ENCODE results near the gene SSUH2.
A peak's percentile ranks its signal among the peaks of the same experiment; 100 is the strongest.

Gene SSUH2

DNA sequence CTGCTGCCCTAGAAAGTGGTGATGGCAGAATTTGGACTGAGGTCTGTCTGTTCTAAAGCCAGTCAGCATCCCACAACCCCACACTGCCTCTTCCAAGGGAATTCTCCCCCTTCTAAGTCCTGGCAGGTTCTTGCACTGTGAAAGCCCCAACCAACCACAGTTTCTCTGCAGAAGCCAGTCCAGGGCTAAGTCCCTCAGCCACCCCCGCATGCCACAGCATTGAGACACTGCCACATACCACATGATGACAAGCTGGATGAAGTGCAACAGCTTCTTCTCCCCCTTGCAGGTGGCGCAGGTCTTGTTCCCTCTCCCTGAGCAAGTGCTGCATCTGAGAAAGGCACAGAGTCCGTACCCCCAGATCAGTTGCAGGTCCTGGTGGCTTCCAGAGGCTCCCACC lies 18.6 kb downstream of the SSUH2 start:
- peaks cover 17% of the 10 kb centered on the region for H3K4me1 ChIP-seq (ENCODE audit: insufficient read depth, low read length)
- no peaks in the 10 kb centered on the region for H3K9me3 ChIP-seq (ENCODE audit: low read length)
- no peak overlapping the region for H2AFZ ChIP-seq (ENCODE audit: low read depth, low read length)
- no peaks in the 10 kb centered on the region for H3K27me3 ChIP-seq (ENCODE audit: insufficient read depth, low read length)
- no peak overlapping the region for H3K4me3 ChIP-seq (ENCODE audit: low read length)
- H3K36me3 ChIP-seq (ENCODE audit: insufficient read depth, low read length) = no peaks in the 10 kb centered on the region

DNA sequence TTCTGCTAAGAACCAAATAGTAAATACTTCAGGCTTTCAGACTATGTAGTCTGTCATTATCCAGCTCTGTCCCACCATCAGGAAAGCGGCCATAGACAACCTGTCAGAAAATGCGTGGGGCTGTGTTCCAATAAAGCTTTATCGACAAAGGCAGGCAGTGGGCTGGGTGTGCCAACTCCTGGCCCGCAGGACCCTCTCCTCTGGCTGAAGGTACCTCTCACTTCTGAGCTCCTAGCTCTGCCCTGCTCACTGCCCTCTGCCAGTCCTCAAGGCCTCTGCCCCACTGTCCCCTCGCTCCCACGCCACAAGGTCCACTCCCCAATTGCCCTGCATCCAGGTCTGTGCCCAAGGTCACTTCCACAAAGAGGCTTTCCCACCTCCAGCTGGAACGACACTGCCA lies 20.0 kb downstream of the SSUH2 start:
- Histone ChIP-seq H3K4me3 (ENCODE audit: low read length) (no peak overlapping the region), H3K4me1 (ENCODE audit: insufficient read depth, low read length) (peaks cover 17% of the 10 kb centered on the region), H2AFZ (ENCODE audit: low read depth, low read length) (no peak overlapping the region), H3K36me3 (ENCODE audit: insufficient read depth, low read length) (no peaks in the 10 kb centered on the region), H3K9me3 (ENCODE audit: low read length) (peaks cover 5% of the 10 kb centered on the region), H3K27me3 (ENCODE audit: insufficient read depth, low read length) (no peaks in the 10 kb centered on the region)

DNA sequence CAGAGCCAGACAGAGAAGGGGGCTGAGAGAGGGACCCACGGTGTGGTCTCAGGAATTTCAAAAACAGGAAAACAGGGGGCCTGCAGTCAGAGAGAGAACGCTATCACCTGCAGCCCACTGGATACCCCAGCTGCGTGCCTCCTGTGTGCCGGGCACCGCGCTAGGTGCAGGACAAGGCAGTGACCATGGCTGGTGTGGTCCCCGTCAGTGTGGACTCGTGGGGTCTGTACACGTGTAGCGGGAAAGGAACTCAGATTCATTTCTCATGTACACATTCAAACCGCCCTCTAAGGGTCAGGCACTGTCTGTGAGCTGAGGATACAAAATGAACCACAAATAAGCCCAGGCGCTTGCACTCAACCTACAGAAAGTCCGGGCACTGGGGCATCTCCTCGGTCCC lies 20.9 kb downstream of the SSUH2 start:
- Histone ChIP-seq H3K36me3 (ENCODE audit: insufficient read depth, low read length) (no peaks in the 10 kb centered on the region), H3K4me3 (ENCODE audit: low read length) (no peak overlapping the region), H3K4me1 (ENCODE audit: insufficient read depth, low read length) (peaks cover 17% of the 10 kb centered on the region), H3K9me3 (ENCODE audit: low read length) (peaks cover 9% of the 10 kb centered on the region), H3K27me3 (ENCODE audit: insufficient read depth, low read length) (no peaks in the 10 kb centered on the region), H2AFZ (ENCODE audit: low read depth, low read length) (no peak overlapping the region)

DNA sequence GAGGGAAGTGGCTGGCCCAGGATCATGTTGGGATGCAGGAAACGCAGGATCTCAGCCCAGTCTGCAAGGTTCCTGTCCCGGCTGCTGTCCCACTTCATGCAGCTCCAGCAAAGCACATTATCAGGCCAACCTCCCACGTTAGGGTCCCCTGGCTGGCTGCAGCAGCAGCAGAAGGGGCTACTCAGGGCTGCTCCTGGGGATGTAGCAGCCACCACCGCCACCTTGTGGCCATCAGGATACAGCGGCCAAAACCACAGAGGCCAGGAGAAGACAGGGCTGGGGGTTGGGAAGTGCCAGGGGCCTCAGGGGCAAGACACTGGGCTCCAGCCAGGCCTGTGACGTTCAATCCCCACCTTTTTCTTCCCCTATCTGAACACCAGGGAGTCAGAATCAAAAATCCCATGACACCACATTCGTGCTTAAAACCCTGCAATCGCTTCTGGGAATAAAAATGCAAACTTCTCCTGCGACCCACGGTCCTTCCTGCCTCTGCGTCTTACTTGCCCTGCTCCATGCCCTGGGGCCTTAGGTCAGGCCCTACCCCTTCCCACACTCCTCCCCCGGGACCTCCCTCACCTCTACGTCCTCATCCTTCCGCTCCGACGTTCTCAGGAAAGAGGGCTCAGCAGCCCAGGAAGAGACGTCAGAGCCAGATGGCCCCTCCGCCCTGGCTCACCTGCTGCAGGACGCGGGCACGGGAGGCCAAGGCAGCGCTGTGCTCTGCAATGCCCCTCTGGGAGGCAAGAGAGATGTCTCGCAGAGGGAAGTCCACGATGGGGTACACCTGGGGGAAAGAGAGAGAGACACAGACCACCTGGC lies 21.5 kb downstream of the SSUH2 start:
- H2AFZ ChIP-seq (ENCODE audit: low read depth, low read length) = peak overlapping the region; percentile 52
- no peaks in the 10 kb centered on the region for H3K27me3 ChIP-seq (ENCODE audit: insufficient read depth, low read length)
- peaks cover 11% of the 10 kb centered on the region for H3K9me3 ChIP-seq (ENCODE audit: low read length)
- H3K36me3 ChIP-seq (ENCODE audit: insufficient read depth, low read length) = no peaks in the 10 kb centered on the region
- no peak overlapping the region for H3K4me3 ChIP-seq (ENCODE audit: low read length)
- peaks cover 17% of the 10 kb centered on the region for H3K4me1 ChIP-seq (ENCODE audit: insufficient read depth, low read length)

DNA sequence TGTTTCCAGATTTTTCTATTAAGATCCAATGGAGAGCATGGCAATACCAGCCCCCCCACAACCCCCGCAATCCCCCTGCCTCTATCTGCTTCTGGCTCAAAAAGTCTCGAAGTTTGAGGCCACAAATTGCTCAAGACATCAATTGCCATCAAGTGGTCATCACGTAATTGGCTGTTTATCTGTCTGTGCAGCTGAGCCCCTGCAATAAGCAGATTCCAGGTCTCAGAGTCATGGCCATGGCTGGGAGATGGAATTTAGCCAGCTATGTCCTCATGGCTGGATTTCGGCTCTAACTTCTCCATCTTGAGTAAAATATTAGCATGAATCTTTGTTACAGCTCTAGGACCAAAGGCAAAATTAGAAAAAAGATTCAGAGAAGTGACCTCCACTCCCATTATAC lies 22.7 kb downstream of the SSUH2 start:
- peaks cover 17% of the 10 kb centered on the region for H3K4me1 ChIP-seq (ENCODE audit: insufficient read depth, low read length)
- H3K4me3 ChIP-seq (ENCODE audit: low read length) = no peak overlapping the region
- H3K9me3 ChIP-seq (ENCODE audit: low read length) = peaks cover 11% of the 10 kb centered on the region
- H2AFZ ChIP-seq (ENCODE audit: low read depth, low read length) = no peak overlapping the region
- H3K36me3 ChIP-seq (ENCODE audit: insufficient read depth, low read length) = no peaks in the 10 kb centered on the region
- H3K27me3 ChIP-seq (ENCODE audit: insufficient read depth, low read length) = no peaks in the 10 kb centered on the region

DNA sequence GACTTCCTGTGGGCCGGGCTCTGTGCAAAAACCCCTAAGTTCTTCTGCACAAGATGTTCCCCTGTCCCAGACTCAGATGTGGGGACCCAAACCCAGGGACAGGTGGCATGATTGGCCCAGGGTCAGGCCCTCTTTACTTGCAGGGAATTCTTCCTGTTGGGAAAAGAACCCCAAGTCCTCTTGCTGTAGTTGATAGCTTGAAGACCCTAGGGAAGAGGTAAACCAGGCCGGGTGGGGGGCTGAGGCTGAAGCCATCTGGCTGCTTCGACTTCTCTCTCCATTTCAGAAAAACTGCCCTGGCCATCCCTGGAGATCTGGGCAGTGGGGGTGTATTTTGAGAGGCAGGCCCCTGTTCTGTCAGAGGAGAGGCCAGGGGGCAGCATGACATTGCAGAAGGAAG lies 23.5 kb downstream of the SSUH2 start:
- H3K36me3 ChIP-seq (ENCODE audit: insufficient read depth, low read length) = no peaks in the 10 kb centered on the region
- no peak overlapping the region for H3K4me3 ChIP-seq (ENCODE audit: low read length)

DNA sequence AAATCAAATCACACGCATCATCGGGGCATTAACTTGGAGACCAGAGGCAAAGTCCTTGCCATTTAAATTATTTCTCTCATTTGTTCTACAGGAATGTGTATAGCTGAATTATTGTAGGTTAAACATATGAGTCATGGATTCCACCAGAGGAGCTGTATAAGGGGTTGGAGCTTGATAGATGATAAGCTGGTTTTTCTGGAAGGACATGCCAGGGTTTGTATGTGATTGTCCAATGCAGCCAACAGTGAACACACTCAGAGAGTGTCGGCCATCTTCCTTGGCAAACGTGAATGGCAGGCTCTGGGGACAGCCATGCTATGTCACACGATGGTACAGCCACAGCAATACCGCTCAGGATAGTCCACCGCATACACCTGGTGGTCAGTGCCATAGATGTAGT lies 25.1 kb downstream of the SSUH2 start:
- H3K27me3 ChIP-seq (ENCODE audit: insufficient read depth, low read length) = no peaks in the 10 kb centered on the region
- H2AFZ ChIP-seq (ENCODE audit: low read depth, low read length) = no peak overlapping the region
- peaks cover 13% of the 10 kb centered on the region for H3K4me1 ChIP-seq (ENCODE audit: insufficient read depth, low read length)
- H3K36me3 ChIP-seq (ENCODE audit: insufficient read depth, low read length) = no peaks in the 10 kb centered on the region
- no peak overlapping the region for H3K4me3 ChIP-seq (ENCODE audit: low read length)
- peaks cover 11% of the 10 kb centered on the region for H3K9me3 ChIP-seq (ENCODE audit: low read length)

More for the DNA sequence above, 23.5 kb downstream of the SSUH2 start:
- Histone ChIP-seq H3K4me1 (ENCODE audit: insufficient read depth, low read length) (peaks cover 17% of the 10 kb centered on the region), H2AFZ (ENCODE audit: low read depth, low read length) (no peak overlapping the region), H3K27me3 (ENCODE audit: insufficient read depth, low read length) (no peaks in the 10 kb centered on the region), H3K9me3 (ENCODE audit: low read length) (peaks cover 11% of the 10 kb centered on the region)

DNA sequence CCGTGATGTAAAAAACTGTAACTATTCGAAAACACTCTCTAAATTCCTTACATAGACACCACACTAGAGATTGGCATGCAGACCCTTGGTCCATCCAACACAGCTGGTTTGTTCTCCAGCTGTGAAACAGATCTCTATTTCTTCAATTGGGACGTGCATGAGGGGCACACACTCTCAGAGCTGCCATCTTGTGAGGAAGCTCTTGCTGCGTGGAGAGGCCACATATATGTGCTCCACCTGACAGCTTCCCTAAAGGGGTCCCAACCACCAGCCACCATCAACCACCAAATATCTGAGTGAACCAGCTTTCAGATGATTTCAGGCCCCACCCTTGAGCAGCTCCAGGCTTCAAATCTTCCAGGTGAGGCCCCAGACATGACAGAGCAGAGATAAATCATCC lies 25.6 kb downstream of the SSUH2 start:
- no peaks in the 10 kb centered on the region for H3K27me3 ChIP-seq (ENCODE audit: insufficient read depth, low read length)
- H3K9me3 ChIP-seq (ENCODE audit: low read length) = peaks cover 11% of the 10 kb centered on the region
- H3K4me3 ChIP-seq (ENCODE audit: low read length) = no peak overlapping the region
- peaks cover 13% of the 10 kb centered on the region for H3K4me1 ChIP-seq (ENCODE audit: insufficient read depth, low read length)
- no peaks in the 10 kb centered on the region for H3K36me3 ChIP-seq (ENCODE audit: insufficient read depth, low read length)
- no peak overlapping the region for H2AFZ ChIP-seq (ENCODE audit: low read depth, low read length)

DNA sequence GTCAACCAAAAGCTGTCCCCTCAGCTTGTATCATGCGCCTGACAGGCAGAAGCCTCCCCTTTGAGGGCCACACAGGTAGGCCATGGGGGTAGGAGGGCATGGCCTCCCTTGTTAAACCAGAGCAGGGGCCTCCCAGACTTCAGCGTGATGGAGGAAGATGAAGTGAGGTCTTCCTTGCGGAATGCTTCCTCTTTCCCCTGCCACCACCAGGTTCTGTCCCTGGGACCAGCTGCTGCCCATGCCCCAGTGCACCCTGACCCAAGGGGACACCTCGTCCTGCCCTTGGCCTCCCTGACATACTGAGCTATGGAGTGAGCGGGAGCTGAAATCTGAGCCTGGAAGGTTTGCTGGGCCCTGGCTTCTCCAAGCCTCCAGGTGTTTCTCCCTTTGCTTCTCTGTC lies 26.7 kb downstream of the SSUH2 start:
- H2AFZ ChIP-seq (ENCODE audit: low read depth, low read length) = no peak overlapping the region
- no peak overlapping the region for H3K4me3 ChIP-seq (ENCODE audit: low read length)
- peaks cover 11% of the 10 kb centered on the region for H3K9me3 ChIP-seq (ENCODE audit: low read length)
- no peaks in the 10 kb centered on the region for H3K36me3 ChIP-seq (ENCODE audit: insufficient read depth, low read length)
- H3K27me3 ChIP-seq (ENCODE audit: insufficient read depth, low read length) = no peaks in the 10 kb centered on the region
- peaks cover 7% of the 10 kb centered on the region for H3K4me1 ChIP-seq (ENCODE audit: insufficient read depth, low read length)

DNA sequence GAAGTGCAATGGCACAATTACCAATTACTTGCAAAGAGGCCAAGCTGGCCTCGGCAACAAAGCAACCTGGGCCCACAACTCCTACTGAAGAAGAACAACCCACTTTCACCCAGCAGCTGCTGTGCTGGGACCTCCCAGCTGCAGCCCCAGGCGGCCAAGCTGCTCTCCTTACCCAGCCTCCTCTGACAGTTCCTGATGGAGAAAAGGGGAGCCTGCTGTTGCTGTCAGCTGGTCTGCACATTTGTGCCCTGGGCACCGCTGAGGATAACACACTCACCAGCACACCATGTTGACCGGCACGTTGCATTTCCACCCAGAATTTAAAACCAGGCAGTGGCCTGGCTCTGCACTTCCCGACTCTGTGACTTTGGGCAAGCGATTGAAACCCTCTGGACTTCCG lies 33.6 kb downstream of the SSUH2 start:
- no peaks in the 10 kb centered on the region for H3K36me3 ChIP-seq (ENCODE audit: insufficient read depth, low read length)
- H3K27me3 ChIP-seq (ENCODE audit: insufficient read depth, low read length) = no peaks in the 10 kb centered on the region
- no peak overlapping the region for H2AFZ ChIP-seq (ENCODE audit: low read depth, low read length)
- peaks cover 8% of the 10 kb centered on the region for H3K4me1 ChIP-seq (ENCODE audit: insufficient read depth, low read length)
- no peak overlapping the region for H3K4me3 ChIP-seq (ENCODE audit: low read length)
- H3K9me3 ChIP-seq (ENCODE audit: low read length) = no peaks in the 10 kb centered on the region

DNA sequence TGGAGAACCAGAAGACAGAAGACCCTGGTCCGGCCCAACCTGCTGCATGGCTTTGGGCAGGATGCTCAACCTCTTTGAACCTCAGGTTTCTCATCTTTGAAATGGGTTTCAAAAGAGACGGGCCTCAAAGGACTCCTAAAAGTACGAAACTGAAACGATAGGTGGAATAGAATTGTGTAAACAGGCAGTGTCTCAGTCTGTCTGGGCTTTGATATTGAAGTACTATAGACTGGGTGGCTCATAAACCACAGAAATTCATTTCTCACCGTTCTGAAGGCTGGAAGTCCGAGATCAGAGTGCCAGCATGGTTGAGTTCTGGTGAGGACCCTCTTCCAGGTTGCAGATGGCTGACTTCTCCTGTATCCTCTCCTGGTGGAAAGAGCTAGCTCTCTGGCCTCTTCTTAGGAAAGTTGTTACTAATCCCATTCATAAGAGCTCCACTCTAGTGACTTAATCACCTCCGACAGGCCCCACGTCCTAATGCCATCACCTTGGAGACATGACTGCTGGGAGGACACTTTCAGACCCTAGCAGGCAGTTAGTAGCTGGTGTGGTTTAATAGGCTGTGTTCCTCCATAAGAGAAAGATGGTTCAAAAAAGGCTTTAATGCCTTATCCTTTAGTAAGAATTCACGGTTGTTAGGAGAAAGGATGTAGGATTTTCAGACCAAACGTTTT lies 35.7 kb downstream of the SSUH2 start:
- Histone ChIP-seq H3K9me3 (ENCODE audit: low read length) (no peaks in the 10 kb centered on the region), H3K4me3 (ENCODE audit: low read length) (no peak overlapping the region), H2AFZ (ENCODE audit: low read depth, low read length) (no peak overlapping the region), H3K36me3 (ENCODE audit: insufficient read depth, low read length) (no peaks in the 10 kb centered on the region), H3K27me3 (ENCODE audit: insufficient read depth, low read length) (no peaks in the 10 kb centered on the region), H3K4me1 (ENCODE audit: insufficient read depth, low read length) (peaks cover 8% of the 10 kb centered on the region)

DNA sequence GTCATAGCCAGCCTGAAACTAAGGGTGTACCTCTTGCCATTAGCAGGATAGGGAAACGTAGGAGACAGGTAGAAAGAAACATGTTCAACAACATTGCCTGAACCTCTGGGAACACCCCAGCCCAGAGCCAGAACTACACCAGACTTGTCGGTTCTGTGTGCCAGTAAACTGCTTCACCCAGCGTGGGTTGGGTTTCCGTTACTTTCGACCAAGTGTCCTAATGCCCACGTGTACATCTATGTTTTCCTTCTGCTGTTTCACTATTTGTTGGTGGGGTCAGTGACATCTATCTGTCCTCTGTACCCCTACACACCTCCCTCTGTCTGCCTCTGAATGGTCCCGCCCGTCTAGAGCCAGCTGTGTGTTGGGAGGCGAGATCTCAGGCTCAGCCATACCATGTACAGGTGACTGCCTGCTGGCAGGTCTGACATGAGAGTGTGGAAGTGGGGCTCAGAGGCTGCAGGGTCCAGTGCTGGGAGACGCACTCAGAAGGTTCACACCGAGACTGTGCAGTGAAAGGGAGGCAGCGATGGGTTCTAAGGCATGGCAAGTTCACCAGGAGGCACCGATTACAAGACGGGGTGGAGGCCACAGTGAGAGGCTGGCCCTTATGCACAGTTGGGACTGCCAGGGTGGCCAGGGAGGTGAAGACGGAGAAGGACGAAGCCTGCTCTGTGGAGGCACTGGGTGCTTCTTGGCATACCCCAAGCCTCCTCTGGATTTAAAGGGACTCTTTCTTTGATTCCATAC lies 36.4 kb downstream of the SSUH2 start:
- no peak overlapping the region for H3K4me3 ChIP-seq (ENCODE audit: low read length)
- peaks cover 8% of the 10 kb centered on the region for H3K4me1 ChIP-seq (ENCODE audit: insufficient read depth, low read length)
- H3K27me3 ChIP-seq (ENCODE audit: insufficient read depth, low read length) = no peaks in the 10 kb centered on the region
- H3K36me3 ChIP-seq (ENCODE audit: insufficient read depth, low read length) = no peaks in the 10 kb centered on the region
- no peak overlapping the region for H2AFZ ChIP-seq (ENCODE audit: low read depth, low read length)
- no peaks in the 10 kb centered on the region for H3K9me3 ChIP-seq (ENCODE audit: low read length)

Measured in neuron (in vitro differentiated cells).